K562 (cell line): ENCODE measurements around the gene TMEM43. TPM values are rescaled to one million over a fixed set of nuclear protein-coding genes. Genes with fewer than 3 reads are reported as not detected.

Experiments
- DIDO1 ChIP-seq: fragments of 450-650 bp; IDR thresholded peaks from 2 replicates; pipeline ENCODE4 v1.6.1; 2016; ENCODE audit warnings: low read depth, missing biosample characterization, missing genetic modification characterization
- DNMT1 ChIP-seq: fragments of 450-650 bp; IDR thresholded peaks from 2 replicates; pipeline ENCODE4 v1.6.1; 2016; ENCODE audit warnings: antibody characterized with exemption, mild to moderate bottlenecking
- EGR1 ChIP-seq: fragments of 450-650 bp; conservative IDR thresholded peaks from 2 replicates; pipeline ENCODE4 v1.6.1; 2017; ENCODE audit warnings: mild to moderate bottlenecking
- ETS2 ChIP-seq: IDR thresholded peaks from 2 replicates; pipeline ENCODE4 v1.6.1; 2016; ENCODE audit warnings: borderline replicate concordance, missing genetic modification characterization, mild to moderate bottlenecking, moderate library complexity, missing compliant biosample characterization; ENCODE audit not compliant: poor library complexity, severe bottlenecking
- FOSL1 ChIP-seq: fragments of 200-800 bp; sonication (Bioruptor generic); conservative IDR thresholded peaks from 2 replicates; pipeline ENCODE4 v1.6.1; 2016; ENCODE audit warnings: missing genetic modification characterization, missing compliant biosample characterization
- GTF2A2 ChIP-seq: IDR thresholded peaks from 2 replicates; pipeline ENCODE4 v1.6.1; 2016; ENCODE audit warnings: mild to moderate bottlenecking, missing genetic modification characterization, missing compliant biosample characterization
- GTF2F1 ChIP-seq: IDR thresholded peaks from 2 replicates; pipeline ENCODE4 v1.6.1; 2011; ENCODE audit warnings: low read depth, low read length, improper control_type of control experiment
- IFI16 ChIP-seq: fragments of 250-450 bp; sonication (Bioruptor Pico); IDR thresholded peaks from 2 replicates; pipeline ENCODE4 v2.1.2; 2022; ENCODE audit warnings: mild to moderate bottlenecking, inconsistent platforms
- MCM7 ChIP-seq, 2 experiments: fragments of 450-650 bp; IDR thresholded peaks; 2 replicates each; pipeline ENCODE4 v1.6.1; 2016 to 2018
- NONO ChIP-seq, 2 experiments: fragments of 200-400 bp in 1 of 2; fragments of 450-650 bp in 1 of 2; formaldehyde crosslinking in 1 of 2; IDR thresholded peaks; 2 replicates each; pipeline ENCODE4 v1.6.1; 2017; ENCODE audit warnings: low read depth in 2 of 2, mild to moderate bottlenecking in 2 of 2, moderate library complexity in 2 of 2, low read length in 1 of 2
- PML ChIP-seq: IDR thresholded peaks from 2 replicates; pipeline ENCODE4 v1.6.1; 2012; ENCODE audit warnings: low read length, inconsistent platforms
- SMARCB1 ChIP-seq: IDR thresholded peaks from 2 replicates; pipeline ENCODE4 v1.6.1; 2011; ENCODE audit warnings: improper control_type of control experiment, low read depth; ENCODE audit not compliant: insufficient read length
- SMARCC2 ChIP-seq: fragments of 450-650 bp; IDR thresholded peaks from 2 replicates; pipeline ENCODE4 v1.6.1; 2017; ENCODE audit warnings: antibody characterized with exemption, moderate library complexity, mild to moderate bottlenecking, low read depth
- ZNF212 ChIP-seq: fragments of 450-650 bp; formaldehyde crosslinking; IDR thresholded peaks from 2 replicates; pipeline ENCODE4 v1.4.0; 2020; ENCODE audit warnings: mild to moderate bottlenecking
- ZNF263 ChIP-seq: sonication (generic); formaldehyde crosslinking; IDR thresholded peaks from 2 replicates; pipeline ENCODE4 v1.8.0; 2022; ENCODE audit warnings: mild to moderate bottlenecking, missing genetic modification reagents, borderline replicate concordance
- ZNF507 ChIP-seq: conservative IDR thresholded peaks from 2 replicates; pipeline ENCODE4 v1.6.1; 2017; ENCODE audit warnings: missing genetic modification characterization, missing compliant biosample characterization
- ZNF586 ChIP-seq: fragments of 450-650 bp; formaldehyde crosslinking; conservative IDR thresholded peaks from 2 replicates; pipeline ENCODE4 v1.4.0; 2020; ENCODE audit warnings: mild to moderate bottlenecking, moderate library complexity
- ZNF644 ChIP-seq: fragments of 200-800 bp; sonication (Bioruptor generic); IDR thresholded peaks from 2 replicates; pipeline ENCODE4 v1.6.1; 2016; ENCODE audit warnings: low read depth, missing genetic modification characterization, missing compliant biosample characterization
- ZNF785 ChIP-seq: fragments of 250-450 bp; sonication (Bioruptor Pico); IDR thresholded peaks from 2 replicates; pipeline ENCODE4 v1.4.0; 2020; ENCODE audit warnings: mild to moderate bottlenecking
- ZSCAN32 ChIP-seq: fragments of 450-650 bp; formaldehyde crosslinking; IDR thresholded peaks from 2 replicates; pipeline ENCODE4 v1.4.0; 2020; ENCODE audit warnings: mild to moderate bottlenecking, moderate library complexity
- polyA plus RNA-seq, 8 experiments: library from polyadenylated mRNA; depleted of rRNA in 4 of 8; stranded (reverse) in 5 of 8; unstranded in 3 of 8; fragments of >200 nt; fragmentation: Nextera tagmentation in 2 of 8; fragmentation: Illumina TruSeq in 1 of 8; extraction: Ambion mirVana in 2 of 8; extraction: Trizol in 1 of 8; gene quantifications; 2 replicates each; pipeline versions ENCODE4 v1.2.1 to v1.2.3, GENCODE V29; 2011 to 2014; ENCODE audit warnings: inconsistent platforms in 1 of 8, missing spikeins in 1 of 8
- total RNA-seq, 7 experiments: library from RNA; depleted of rRNA in 6 of 7; stranded (reverse); fragments of >200 nt in 6 of 7; fragmentation: Illumina TruSeq in 2 of 7; extraction: Trizol in 2 of 7; gene quantifications; 2 replicates each; pipeline versions ENCODE4 v1.2.1 to v1.2.3, GENCODE V29; 2011 to 2021; ENCODE audit warnings: low replicate concordance in 1 of 7
- TF ChIP-seq, protein P1 (sequence below): fragments of 450-650 bp; IDR thresholded peaks from 2 replicates; pipeline ENCODE4 v1.6.1; 2016; ENCODE audit warnings: low read depth, mild to moderate bottlenecking, moderate library complexity
- TF ChIP-seq, protein P2 (sequence below): IDR thresholded peaks from 2 replicates; pipeline ENCODE4 v1.6.1; 2016; ENCODE audit warnings: missing genetic modification characterization, missing compliant biosample characterization
- TF ChIP-seq, protein P3 (sequence below): fragments of 250-450 bp; sonication (Bioruptor Pico); IDR thresholded peaks from 2 replicates; pipeline ENCODE4 v1.5.0; 2021; ENCODE audit warnings: mild to moderate bottlenecking, moderate library complexity

The TMEM43 gene
- total and polyA plus RNA-seq, 9 of the 15 experiments (the other 6 are each of a cell fraction or from before 2014, with no cell fraction given), result 16.7 to 46.1 (median 35.7) TPM

DNA sequence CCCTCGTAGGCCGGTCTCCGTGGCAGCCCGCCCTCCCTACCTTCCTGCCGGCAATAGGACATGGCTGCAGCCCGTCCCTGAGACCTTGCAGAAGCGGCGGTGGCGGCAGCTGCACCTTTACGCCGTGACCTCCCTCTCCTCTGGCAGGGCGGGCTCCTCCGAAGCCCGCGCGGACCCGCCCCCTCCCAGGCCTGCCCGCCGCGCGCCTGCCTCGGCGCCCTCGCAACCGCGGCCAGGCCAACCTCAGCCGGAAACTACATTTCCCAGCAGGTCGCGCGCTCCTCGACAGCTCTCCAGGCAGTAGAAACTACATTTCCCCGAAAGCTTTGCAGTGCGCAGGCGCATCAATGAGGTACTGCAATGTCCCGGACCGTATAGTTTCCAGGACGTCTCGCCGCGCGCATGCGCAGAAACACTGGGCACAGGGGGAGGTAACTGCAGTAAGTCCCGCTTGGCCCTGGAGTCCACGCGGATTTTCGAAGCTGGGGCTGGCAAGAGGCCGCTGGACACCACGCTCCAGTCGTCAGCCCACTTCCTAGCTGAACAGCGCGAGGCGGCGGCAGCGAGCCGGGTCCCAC, at the start of gene TMEM43, which contains the start of gene CHCHD4 (continued):
- no peak for TF ChIP-seq SMARCC2
- no peak for TF ChIP-seq ZNF785 (CRISPR knock-in tag)
- TF ChIP-seq ZNF263 (CRISPR knock-in tag), result no peak
- no peak for TF ChIP-seq ZNF507
- peak; percentile 3; the same call in 1 of the 2 replicates for TF ChIP-seq EGR1
- TF ChIP-seq, protein P1, sequence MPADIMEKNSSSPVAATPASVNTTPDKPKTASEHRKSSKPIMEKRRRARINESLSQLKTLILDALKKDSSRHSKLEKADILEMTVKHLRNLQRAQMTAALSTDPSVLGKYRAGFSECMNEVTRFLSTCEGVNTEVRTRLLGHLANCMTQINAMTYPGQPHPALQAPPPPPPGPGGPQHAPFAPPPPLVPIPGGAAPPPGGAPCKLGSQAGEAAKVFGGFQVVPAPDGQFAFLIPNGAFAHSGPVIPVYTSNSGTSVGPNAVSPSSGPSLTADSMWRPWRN, result no peak
- no peak for TF ChIP-seq MCM7 (IDR thresholded peaks at IDR 0.05)
- TF ChIP-seq ETS2 (tag), result no peak
- TF ChIP-seq, protein P2, sequence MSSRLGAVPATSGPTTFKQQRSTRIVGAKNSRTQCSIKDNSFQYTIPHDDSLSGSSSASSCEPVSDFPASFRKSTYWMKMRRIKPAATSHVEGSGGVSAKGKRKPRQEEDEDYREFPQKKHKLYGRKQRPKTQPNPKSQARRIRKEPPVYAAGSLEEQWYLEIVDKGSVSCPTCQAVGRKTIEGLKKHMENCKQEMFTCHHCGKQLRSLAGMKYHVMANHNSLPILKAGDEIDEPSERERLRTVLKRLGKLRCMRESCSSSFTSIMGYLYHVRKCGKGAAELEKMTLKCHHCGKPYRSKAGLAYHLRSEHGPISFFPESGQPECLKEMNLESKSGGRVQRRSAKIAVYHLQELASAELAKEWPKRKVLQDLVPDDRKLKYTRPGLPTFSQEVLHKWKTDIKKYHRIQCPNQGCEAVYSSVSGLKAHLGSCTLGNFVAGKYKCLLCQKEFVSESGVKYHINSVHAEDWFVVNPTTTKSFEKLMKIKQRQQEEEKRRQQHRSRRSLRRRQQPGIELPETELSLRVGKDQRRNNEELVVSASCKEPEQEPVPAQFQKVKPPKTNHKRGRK (tag), result no peak
- TF ChIP-seq IFI16 (CRISPR knock-in tag), result no peak
- TF ChIP-seq ZNF644 (tag), result peak; percentile 91; the same call in 1 of the 2 replicates
- 0 out of 2 replicates have a peak, but pooled peaks have one; percentile 15 for TF ChIP-seq GTF2F1
- no peak; the same call in 1 of the 2 replicates for TF ChIP-seq PML
- no peak for TF ChIP-seq GTF2A2 (tag)
- TF ChIP-seq SMARCB1, result no peak
- 0 out of 4 replicates have a peak, but pooled peaks of 1 of the 2 experiments have one; percentile 53 for TF ChIP-seq NONO (IDR thresholded peaks at IDR 0.05; ENCODE audit: low read depth in 2 of 2, low read length in 1 of 2)
- no peak for TF ChIP-seq DNMT1
- TF ChIP-seq DIDO1, result no peak
- no peak for TF ChIP-seq ZSCAN32 (CRISPR knock-in tag)
- TF ChIP-seq, protein P3, sequence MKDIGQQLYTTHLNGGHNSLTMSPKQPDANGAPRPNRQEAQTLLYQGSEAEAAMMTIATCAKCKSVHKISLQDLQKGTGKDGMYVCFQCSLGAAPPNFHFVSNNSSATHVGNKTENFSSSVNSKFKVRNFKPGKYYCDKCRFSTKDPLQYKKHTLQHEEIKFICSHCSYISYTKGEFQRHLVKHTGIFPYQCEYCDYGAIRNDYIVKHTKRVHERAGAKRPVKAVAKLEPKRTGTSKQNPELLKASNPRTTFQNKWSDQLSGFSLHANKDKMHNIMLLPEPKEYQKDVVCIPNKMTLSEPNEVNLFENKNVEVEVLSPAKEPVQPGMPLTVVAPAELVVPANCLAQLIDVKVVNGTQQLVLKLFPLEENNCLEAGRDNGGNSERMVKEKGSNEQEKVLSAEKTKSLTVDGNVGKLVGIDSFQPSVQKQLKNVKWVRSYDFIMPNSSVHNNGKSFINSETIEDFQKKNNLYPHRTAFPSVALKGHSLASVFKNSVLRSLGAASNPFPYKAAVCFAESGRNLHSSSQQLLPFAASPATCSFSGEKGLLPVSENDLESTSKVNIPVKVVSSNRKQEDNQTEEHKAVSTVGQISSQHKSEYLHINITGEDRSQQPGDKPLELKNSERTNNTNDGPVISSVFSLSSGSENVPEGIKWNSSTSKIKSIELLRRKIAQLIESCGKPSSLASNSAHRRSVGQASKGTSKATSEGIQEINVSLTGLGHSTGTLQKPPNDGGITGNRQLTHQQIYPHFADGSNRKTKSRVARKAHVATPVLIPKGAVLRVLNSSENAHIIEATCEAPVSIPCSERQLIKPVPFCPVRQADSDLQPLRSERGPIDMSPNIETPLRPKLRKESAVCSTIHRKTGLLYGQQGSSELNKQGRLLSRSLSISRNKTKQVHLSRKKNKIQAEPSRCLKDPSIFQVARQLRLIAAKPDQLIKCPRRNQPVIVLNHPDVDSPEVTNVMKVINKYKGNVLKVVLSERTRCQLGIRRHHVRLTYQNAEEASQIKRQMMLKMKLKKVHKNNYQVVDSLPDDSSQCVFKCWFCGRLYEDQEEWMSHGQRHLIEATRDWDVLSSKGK (CRISPR knock-in tag), result no peak
- TF ChIP-seq ZNF586 (CRISPR knock-in tag), result no peak
- TF ChIP-seq FOSL1 (tag), result no peak
- TF ChIP-seq ZNF212 (CRISPR knock-in tag), result 0 out of 2 replicates have a peak, but pooled peaks have one; percentile 35
